GM20000 (cell line): ENCODE measurements around the gene FBXO39.

Source experiments
- DNase-seq: peaks from one replicate; pipeline ENCODE4 v3.0.0; 2012; ENCODE audit warnings: low spot score
- CTCF ChIP-seq: IDR thresholded peaks from 2 replicates; pipeline ENCODE4 v1.5.1; 2012; ENCODE audit warnings: mild to moderate bottlenecking, control low read depth; ENCODE audit errors: extremely low read depth, missing control alignments

FBXO39 gene

GRCh38 chr17:6779411-6779810 lies 3.4 kb downstream of the FBXO39 start:
- TF ChIP-seq CTCF = no peak
- DNase-seq = no peak

GRCh38 chr17:6780001-6780400 lies 4.0 kb downstream of the FBXO39 start:
- TF ChIP-seq CTCF = no peak
- DNase-seq = no peak

GRCh38 chr17:6780886-6781285 lies 4.9 kb downstream of the FBXO39 start:
- DNase-seq = no peak
- no peak for TF ChIP-seq CTCF

GRCh38 chr17:6782244-6782643 lies 6.2 kb downstream of the FBXO39 start:
- TF ChIP-seq CTCF = no peak
- no peak for DNase-seq

- TF ChIP-seq CTCF = no peak
- no peak for DNase-seq
Observed at GRCh38 chr17:6786618-6787017, 10.6 kb downstream of the FBXO39 start.

GRCh38 chr17:6787081-6787693 lies 11.2 kb downstream of the FBXO39 start:
- TF ChIP-seq CTCF = no peak
- no peak for DNase-seq

- no peak for TF ChIP-seq CTCF
Observed at GRCh38 chr17:6789146-6789545, 13.1 kb downstream of the FBXO39 start.

More at GRCh38 chr17:6789146-6789545, 13.1 kb downstream of the FBXO39 start:
- no peak for DNase-seq
